GM19452 (cell line): ENCODE measurements around the gene ALG8.
"Not testable (repeated sequence)": the region's sequence is repeated elsewhere in the genome, so short reads cannot be mapped to it uniquely, and the experiment has no call there.

ENCODE experiments used
- ATAC-seq: cut with Tn5 transposase; IDR thresholded peaks from one replicate; pipeline ENCODE4 v1.9.1; 2021; ENCODE audit not compliant: unreplicated experiment

The ALG8 gene

DNA sequence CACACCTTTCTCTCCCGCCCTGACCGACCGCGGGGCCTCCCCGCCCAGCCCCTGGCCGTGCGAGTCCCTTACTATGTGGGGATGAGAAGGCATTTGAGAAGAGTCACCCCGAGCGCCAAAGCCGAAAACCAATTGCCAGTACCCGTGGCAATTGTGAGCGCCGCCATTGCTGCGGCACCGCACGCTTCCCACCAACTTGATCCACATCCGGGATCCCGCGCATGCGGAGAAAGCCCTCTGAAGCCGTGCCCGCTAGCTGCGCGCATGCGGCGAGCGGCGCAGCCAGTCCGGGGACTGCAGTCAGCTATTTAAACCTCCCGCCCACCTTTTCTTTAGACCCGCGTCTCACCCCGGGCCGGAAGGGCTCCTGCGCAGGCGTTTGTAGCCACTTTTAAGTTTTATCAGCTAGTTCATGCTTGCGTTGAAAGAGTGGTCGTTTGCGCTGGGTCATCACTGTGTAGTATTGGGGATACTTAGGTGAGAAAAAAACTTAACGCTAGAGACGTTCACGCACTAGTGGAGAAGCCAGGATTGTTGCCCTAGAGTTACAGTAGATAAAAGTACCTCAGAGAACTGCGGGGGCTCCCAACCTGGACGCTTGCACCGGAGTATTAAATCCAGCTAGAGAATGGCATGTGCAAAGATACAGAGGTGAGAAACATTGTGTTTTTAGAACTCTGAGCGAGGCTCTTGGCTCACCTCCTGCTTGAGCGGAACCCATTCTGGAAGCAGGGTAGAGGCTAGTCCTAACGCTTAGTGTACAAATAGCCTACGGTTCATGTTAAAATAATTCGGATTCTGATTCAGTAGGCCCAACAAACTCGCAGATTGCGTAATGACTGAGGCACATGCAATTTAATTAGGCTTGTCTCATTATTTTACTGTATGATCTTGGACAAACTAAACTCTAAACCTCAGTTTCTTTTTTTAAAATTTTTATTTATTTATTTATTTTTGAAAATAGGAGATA, at the start of gene ALG8:
Gene ALG8, minus strand, starts transcription at position 205 of the 970 bp plus-strand sequence. Its CDS starts 38 bp downstream, at position 167.
- peak; percentile 91 for ATAC-seq

DNA sequence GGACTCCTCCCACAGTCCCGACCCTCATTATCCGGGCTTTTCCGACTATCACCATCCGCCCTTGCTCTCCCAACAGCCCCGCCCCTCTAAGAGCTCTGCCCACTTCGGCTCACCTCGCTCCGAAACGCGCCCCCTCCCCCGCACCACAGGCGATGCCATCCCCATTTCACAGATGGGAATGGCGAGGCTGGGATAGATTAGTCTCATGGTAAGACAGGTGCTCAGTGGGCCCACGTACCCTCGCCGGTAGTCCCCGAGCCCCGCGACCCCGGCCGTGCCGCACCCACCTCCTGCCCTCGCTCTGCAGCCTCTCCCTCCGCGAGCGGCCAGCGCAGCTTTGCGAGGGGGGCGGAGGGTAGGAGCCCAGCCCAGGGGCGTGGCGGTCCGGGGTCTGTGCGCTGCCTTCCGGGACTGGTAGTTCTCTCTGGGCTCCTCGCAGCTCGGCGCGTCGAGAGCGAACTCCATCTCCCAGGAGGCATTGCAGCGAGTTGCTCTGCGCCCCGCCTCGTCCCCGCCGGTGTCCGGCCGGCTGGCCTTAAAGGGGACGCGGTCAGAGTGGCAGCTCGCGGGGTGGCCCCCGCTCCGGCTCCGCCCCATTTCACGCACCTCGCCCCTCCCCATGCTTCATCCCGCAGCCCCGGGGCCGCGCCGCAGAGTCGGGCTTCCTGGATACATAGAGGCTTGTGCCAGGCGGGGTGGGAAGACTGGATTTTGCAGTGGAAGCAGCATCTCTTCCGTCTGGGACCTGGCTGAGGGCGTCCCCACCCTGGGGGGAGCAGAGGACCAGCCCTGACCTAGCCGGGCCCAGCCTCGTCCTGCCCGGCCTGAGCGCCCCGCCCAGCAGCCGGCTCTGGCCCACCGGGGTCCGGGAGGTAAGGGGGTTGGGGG, 49.1 kb upstream of the ALG8 start, which contains the start of the genes KCTD21 and USP35:
Gene KCTD21, minus strand, starts transcription at position 341 of the 888 bp plus-strand sequence. CDS start 14,072 bp downstream, outside the sequence.
Gene USP35, plus strand, starts transcription at position 634 of the 888 bp plus-strand sequence. CDS start 7,327 bp downstream, outside the sequence.
- ATAC-seq: peak; percentile 94

DNA sequence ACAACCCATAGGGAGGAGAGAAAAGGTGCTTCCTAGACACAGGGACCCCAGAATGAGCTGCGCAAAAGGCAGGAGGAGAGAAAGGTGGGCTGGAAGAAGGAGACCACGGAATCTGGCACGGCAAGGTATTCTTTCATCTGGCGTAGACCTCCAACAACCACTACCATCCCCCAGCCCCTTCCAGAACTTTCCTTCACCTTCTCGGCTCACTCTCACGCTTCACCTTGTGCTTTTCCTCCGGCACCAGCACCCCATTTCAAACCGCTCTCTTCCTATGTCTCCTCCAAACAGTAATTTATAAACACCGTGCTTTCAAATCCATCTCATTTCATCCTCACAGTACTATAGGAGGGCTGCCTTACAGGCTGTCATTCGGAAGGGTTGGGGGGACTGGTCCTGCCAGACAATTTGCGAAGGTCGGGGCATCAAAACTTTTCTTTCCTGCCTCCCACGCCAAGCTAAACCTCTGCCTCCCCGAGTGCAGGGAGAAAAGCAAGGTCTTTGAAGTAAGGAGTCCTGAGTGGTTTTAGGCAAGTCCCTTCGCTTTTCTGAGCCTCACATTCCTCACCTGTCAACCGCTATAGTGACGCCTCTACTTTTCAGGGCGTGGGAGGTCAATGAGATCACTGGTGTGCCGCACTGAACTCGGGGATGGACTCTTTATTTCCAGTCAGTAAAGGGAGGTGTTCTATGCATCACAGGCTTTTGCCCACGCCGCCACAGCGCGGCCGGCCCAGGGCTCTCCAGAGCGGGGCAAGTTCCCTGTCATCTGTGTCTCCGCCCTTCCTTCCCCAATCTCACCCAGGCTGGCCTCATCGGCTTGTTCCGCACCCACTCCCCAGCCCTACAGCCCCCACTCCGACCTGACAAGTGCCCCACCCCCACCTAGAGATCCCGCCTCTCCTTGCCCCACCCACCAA, 48.2 kb upstream of the ALG8 start:
- peak; percentile 20 for ATAC-seq

- no peak for ATAC-seq
Observed at GRCh38 chr11:78181185-78181584, 41.8 kb upstream of the ALG8 start.

- no peak for ATAC-seq
Observed at GRCh38 chr11:78180751-78181150, 41.3 kb upstream of the ALG8 start.

GRCh38 chr11:78179459-78180071, 40.1 kb upstream of the ALG8 start:
- ATAC-seq: no peak

DNA sequence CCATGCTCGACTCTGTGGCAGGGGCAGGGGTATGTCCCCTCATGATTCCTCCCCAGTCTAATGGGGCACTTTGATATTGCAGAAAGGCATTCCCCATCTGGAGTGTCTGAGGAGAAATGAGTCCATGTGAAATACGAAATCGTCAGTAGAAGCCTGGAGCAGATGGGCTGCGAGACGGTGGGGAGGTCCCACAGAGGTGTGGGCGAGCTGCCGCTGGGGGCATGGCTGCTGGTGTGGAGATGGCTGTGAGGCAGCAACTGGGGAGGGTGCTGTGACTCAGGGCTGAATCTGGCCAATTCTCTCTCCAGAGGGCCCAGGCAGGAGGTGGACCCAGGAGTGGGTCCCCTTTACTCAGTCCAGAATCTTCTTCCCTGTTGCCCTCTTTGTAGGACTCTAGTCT, 37.8 kb upstream of the ALG8 start:
- no peak for ATAC-seq

GRCh38 chr11:78176605-78177141, 37.2 kb upstream of the ALG8 start:
- no peak for ATAC-seq

DNA sequence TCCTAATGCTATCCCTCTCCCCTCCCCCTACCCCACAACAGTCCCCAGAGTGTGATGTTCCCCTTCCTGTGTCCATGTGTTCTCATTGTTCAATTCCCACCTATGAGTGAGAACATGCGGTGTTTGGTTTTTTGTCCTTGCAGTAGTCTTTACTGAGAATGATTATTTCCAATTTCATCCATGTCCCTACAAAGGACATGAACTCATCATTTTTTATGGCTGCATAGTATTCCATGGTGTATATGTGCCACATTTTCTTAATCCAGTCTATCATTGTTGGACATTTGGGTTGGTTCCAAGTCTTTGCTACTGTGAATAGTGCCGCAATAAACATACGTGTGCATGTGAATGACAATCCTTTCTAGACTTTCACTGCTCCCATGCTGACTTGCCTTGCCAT, 36.4 kb upstream of the ALG8 start:
- not testable (repeated sequence) for ATAC-seq

- ATAC-seq: no peak
Observed at GRCh38 chr11:78171951-78172350, 32.5 kb upstream of the ALG8 start.

DNA sequence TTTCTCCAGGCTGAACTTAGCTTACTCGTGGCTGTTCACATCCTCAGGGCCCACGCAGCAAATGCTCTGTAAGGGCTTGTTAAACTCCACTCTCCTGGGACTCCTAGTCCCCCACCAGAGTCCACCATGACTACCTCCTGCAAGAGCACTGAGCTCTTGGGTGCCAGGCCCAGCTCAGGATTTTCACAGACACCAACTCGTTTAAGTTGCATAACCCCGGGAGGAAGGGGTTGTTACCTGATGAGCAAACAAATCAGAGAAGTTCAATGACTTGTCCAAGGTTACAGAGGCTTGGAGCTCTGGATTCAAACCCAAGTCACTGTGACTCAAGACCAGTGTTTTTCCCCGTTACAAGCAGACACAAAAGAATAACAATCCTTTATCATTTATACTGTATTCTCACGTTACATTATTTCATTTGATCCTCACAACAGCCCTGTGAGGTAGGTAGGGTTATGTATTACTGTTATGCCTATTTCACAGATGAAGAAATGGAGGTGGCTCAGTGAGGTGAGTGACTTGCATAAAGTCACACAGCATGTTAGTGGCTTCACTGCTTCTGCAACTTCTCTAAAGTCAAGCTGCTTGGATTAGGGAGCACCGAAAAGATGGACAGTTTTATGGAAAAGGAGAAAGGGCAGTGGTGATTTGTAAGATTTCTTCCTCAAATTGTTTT, 31.6 kb upstream of the ALG8 start:
- no peak for ATAC-seq

DNA sequence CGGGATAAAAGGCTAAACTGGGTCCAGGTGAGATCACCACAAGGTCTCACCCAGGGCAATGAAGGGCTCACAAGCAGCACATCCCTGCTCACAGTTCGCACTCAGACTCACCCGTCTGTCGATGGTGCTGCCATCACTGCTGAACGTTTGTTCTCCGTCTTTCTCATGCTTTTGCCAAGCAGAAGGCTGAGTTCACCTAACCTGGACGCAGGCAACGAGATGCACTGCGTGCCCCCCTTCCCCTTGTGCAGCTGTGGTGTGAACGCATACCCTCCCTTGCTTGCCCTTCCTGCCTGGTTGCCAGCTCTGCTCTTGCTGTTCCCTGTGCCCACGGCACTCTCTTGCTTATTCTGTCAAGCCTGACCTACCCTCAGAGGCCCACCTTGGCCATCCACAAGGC, 31.0 kb upstream of the ALG8 start:
- ATAC-seq: no peak

- no peak for ATAC-seq
Observed at GRCh38 chr11:78168539-78169477, 29.4 kb upstream of the ALG8 start.

GRCh38 chr11:78166855-78167469, 27.5 kb upstream of the ALG8 start:
- no peak for ATAC-seq

GRCh38 chr11:78164471-78164870, 25.0 kb upstream of the ALG8 start:
- ATAC-seq: no peak

- no peak for ATAC-seq
Observed at GRCh38 chr11:78163828-78164227, 24.4 kb upstream of the ALG8 start.

- no peak for ATAC-seq
Observed at GRCh38 chr11:78161962-78162371, 22.5 kb upstream of the ALG8 start.
